SHP77 treated with DMSO at 0.1 percent for 48 hours (cell line): ENCODE results near the gene C17orf113.

ENCODE experiments used
- DNase-seq: peaks from one replicate; lab custom pipeline; 2025; lab: John Stamatoyannopoulos, UW

C17orf113 gene

DNA sequence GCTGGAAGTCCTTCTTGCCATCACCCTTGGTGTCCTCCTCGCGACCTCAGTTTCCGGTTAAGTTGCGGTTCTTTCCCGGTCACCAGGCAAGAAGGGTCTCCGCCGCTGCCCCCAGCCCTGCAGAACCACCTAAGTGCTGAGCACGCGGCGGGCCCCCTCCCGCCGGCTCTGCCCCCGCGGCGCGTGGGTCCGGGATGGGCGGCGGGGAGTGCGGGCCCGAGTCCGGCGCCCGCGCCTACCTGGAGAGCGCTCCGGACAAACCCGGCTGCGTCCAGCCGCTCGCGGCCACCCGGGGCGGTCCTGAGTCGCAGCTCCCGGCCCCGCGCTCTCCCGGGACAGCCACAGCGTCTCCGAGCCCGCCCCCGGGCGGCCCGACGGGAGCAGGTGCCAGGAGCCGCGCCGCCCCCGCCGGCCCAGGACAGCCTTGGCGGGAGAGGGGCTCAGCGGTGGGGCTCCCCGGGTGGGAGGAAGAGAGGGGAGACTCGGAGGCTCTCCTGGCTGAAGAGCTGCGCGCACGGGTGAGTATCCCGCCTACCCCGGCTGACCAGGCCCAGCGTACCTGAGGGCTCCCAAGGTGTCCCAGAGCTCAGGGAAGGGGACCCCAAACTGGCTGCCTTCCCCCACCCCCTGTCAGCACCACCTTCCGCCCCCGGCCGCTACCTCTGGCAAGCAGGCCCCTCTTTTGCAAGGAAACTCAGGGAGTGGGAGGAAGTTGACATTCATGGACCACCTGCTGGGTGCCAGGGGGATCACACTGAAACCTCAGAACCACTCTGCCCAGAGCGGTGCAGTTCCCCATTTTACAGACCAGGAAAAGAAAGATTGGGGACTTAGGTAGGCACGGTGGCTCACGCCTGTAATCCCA is 22.2 kb upstream of the C17orf113 start:
- no peak for DNase-seq

DNA sequence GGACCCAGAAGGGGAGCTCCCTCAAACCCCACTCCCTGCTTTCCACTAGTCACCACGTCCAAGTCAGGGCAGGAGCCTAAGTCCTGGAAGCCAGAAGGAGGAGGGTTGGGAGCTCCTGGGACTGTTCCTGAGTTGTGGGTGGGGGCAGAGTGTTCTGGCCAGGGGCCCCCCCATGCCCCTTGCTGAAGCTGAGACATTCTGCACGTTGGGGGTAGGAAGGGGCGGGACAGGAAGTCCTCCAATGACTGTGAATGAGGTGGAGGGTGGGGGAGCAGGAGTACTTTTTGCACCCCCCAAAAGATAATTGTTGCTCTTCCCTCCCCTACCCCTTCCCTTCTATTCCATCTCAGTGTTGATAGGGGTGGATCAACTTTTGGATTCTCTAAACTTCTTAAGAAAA is 21.4 kb upstream of the C17orf113 start:
- DNase-seq, result no peak

DNA sequence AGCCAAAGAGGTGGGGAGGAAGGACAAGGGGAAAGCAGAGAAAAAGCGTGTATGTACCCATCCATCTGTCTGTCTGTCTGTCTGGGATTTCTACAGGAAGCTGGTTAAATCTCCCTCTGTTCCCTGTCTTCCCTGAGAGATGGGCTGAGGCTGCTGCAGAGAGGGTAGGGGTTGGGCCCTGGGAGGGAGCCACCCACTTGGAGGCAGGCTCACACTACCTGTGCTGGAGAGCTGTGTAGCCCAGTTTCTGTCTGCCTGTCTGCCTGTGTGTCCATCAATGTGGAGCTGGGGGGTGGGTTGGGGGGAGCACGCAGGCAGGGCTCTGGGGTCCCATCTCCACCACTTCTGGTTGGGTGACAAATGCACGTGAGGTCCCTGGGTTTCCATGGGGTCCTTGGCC is 18.6 kb upstream of the C17orf113 start:
- DNase-seq, result no peak

DNA sequence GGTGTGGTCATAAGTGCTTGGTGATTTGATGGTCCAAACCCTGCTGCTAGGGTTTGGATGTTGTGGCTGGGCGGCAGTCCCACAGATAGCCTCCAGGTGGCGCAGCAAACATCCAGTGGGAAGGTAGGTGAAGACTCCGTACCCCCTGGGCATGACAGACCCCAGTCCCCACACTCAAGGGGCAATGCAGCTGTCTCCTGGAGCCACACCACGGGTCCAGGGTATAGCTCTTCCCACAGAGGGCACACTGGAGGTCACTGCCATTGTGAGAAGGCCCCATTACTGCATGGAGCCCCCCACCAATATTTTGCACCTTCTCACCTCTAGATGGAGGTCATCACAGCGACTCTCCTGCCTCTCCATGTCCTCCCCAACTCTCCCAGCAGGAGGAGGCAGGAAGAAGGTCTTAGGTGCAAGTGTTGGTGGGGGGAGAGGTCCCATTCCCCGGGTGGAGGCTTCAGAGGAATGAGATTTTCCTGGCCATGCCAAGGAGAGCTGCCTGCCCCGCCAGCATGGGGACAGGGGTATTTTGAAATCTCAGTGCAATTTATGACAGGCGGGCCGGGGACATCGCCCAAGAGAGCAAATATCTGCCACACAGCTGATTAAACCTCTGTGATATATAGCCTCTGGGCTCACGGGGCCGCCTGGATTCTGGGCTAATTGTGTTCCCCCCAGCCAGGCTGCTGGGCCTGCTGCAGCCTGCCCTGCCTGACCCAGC is 17.1 kb upstream of the C17orf113 start:
- DNase-seq, result peak; percentile 47

DNA sequence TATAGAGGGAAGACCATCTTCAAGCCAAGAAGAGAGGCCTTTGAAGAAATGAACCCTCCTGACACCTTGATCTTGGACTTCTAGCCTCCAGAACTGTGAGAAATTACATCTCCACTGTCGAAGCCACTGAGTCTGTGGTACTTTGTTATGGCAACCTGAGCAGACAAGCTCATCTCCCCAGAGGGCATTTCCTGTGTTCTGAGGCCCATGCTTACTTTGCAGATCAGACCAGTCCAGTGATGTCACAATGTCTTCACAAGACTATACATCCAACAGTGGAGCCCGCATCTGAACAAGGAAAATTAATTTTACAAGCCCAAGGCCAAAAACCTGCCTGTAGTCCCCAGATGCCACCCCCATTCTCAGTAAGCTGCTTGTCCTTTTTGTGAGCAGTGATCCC is 14.8 kb upstream of the C17orf113 start:
- no peak for DNase-seq

DNA sequence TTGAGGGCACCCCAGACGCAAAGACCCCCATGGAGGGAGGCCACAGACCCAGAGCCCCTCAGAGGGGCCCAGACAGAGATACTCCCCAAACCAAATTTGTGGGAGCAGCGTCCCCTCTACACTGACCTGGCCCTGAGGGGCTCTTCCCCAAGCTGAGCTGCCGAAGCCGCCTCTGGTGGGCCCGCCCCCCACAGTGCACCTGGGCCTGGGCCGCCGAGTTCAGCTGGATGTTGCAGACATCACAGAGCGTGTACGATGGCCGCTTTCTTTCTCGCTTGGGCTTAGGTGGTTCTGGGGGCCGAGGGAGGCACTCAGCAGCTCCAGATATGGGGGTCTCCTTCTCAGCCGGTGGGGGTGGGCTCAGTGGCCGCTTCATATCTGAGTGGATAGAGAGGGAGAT is 12.3 kb upstream of the C17orf113 start:
- no peak for DNase-seq

DNA sequence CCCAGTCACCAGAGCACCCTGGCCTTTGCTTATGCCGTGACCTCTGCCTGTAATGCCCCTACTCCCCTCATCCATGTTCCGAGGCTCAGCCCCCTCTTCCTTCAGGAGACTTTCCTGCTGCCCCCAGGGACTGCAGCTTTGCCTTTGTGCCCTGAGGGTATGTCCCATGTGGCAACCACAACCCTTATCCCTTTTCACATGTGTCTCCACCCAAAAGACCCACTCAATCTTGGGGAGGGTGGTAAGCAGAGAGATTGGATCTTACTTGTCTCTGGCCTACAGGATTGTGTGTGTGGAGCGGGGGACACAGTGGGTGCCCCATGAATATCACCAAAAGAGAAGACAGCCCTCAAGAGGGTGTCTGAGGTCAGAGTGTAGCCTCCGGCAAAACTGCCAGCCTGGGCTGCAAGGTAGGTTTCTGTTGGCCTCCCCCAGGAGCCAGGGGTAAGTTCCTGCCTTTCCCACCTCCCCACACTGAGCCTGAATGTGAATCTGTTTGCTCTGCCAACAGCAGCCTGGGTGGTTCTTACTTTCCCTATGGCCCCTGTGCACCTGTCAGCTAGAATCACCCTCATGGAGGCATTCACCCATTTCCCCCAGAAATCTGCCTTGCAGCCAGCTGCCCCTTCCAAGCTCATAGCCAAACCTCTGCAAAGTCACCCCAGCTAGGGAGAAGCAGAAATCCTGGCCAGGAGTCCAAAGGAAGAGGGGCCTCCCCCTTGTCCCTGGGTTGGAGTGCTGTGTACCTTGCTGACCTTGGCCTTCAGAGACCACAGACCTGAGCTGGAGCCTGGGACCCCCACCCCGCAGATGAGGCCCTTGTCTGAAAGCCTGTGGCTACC is 11.5 kb upstream of the C17orf113 start:
- no peak for DNase-seq

DNA sequence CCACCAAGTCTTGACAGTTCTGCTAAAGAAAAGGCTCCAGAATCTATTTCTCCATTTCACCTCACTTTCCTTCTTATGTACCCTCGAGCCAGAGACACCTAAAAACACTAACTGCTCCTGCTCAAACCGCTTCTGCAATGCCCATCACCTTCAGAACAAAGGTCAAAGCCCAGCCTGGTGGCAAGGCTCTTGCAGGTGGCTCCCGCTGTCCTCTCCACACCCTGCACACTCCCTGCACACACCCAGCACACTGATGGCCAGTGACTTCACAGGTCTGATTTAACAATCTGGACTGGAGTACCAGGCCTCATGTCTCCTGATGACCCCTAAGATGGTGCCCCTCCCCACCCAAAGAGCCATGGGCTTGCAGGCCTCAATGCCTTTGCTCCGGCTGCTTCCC is 9.8 kb upstream of the C17orf113 start:
- DNase-seq, result no peak

DNA sequence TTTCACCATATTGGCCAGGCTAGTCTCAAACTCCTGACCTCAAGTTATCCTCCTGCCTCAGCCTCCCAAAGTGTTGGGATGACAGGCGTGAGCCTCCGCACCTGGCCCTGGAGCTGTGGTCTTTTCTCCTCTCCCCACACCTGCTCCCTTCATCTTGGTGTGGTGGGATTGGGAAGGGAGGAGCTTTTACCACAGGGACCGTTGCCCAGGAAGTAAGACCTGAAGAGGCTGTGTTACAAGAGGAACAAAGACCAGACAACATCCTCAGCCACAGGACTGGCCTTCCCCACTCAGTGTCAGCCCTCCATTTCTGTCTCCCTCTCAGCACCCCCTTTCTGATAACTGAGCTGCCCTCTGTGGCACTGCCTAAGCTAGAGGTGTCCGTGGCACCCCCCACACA is 9.4 kb upstream of the C17orf113 start:
- DNase-seq, result no peak

DNA sequence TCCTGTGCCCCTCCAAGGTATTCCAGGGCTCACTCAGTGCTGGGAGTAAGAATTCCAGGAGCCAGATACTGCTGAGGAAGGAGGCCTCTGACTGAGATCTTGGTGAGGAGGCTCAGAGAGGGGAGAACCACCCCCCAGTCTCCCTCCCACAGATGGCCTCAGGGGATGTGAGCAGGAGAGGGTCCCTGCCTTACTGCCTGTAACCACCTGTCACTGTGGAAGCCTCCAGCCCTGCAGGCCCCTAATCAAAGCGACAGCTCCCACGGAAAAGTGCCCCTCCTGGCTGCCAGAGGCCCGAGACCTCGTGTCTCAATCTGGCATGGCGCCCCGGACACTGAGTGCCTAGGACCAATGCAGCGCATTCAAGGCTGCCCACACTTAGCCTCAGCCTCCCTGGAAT is 7.7 kb upstream of the C17orf113 start:
- DNase-seq, result no peak

DNA sequence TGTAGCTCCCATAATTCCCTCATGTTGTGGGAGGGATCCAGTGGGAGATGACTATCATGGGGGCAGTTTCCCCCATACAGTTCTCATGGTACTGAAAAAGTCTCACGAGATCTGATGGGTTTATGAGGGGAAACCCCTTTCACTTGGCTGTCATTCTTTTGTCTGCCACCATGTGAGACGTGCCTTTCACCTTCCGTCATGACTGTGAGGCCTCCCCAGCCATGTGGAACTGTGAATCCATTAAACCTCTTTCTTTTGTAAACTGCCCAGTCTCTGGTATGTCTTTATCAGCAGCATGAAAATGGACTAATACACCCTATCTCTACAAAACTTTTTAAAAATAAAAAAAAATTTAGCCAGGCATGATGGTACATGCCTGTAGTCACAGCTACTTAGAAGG is 6.2 kb upstream of the C17orf113 start:
- DNase-seq, result no peak

DNA sequence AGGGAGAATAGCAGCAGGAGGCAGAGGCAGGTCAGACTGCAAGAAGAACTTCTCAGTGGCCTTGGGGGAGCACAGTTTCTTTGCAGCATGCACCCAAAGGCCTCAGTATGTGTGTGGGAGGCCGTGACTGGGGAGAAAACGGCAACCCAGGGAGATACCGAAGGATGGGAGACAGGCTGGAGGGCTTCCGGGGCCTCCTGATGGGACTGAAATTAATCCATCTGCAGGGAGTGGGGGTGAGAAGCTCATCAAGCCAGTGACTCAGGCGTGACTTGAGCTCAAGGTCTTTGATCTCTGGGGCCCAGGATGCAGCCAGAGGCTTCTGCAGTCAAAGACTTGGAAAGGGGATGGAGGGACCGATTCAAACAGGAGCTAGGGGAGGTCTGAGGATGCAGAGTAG is 5.1 kb upstream of the C17orf113 start:
- DNase-seq, result no peak

DNA sequence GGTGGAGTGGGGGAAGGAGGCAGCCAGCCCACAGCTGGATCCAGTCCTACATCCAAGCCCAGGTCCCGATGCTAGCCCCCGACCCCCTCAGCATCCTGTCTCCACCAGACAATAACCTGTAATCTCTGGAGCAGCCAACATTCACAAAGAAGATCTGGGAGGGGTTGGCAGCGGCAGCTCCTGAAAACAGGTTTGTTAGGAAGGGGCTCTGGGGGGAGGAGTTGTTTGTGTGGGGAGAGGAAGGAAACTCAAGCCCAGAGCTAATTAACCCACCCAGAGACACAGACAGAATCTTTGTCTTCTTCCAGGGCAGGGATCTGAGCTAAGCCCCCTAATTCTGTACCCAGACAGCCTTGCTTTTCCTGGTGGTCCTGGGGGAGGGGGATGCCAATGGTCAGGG is 4.6 kb upstream of the C17orf113 start:
- no peak for DNase-seq

DNA sequence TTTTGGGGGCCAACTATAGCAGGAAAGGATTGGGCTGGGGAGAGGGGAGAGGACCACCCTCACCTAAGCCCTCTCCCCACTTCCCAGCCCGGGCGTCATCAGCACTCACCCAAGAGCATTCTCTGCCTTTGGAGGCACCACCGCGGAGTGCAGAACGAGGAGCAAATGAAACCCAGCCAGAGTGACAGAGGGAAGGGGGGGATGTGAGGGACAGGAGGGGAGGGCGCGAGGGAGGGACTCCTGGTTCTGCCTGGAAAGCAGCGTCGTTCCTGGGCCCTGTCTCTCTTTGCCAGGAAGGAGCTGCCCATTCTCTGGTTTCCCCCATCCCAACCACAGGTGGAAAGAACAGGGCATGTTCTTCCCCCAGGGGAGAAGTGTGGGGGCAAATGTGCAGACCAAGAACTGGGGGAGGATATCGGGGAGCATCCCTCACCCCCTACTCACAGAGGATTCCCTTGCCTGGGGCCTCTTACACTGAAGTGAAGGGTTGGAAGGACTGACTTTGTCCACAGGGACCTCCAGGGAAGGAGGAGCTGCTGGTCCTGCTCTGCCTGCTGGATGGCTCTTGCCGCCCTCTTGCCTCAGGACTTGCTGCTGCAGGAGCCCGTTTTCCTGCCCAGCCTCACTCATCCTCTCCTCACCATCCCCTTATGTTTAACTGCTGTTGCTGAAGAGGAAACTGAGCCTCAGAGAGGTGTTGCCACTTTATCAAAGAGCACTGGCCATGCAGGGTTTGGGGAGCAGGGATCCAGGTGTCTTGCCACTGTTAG is 3.5 kb upstream of the C17orf113 start:
- no peak for DNase-seq

DNA sequence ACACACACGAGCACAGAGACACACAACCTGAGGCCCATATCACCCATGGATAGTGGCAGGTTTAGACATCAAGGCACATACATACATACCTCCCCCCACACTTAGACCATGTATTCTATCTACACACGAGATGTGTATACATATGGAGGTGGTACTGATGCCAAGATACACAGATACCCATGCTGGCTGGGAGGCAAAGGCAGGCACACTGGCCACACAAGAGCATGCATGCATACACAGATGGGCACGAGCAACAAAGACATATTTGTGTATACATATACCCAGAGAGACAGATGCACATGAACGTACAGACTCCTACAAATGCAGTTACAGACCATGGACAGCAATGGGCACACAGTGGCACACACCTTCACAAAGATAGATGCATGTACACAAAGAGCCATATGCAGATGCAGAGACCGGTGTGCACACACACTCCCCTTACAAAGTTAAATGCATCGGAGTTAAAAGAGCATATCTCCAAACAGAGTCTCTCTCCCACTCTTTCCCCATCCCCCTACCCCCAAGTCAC is 2.0 kb upstream of the C17orf113 start:
- DNase-seq, result no peak

DNA sequence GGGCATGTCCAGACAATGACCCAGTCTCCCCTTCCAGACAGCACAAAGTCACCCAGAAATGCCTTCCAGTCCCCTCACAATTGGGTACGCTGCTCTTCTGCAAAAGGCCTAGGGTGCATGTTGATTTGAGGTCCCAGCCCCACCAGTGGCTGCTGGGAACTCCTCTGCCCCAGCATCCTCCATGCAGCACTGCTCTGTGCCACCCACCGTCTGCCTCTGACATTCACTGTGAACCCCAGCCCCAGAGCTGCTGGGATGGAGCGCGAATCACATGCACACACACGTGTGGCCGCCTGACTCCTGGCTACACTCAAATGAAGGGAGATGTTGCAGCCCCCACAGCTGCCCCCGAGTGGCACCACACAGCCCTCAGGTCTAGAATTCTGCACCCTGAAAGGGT is 1.2 kb upstream of the C17orf113 start:
- DNase-seq, result no peak

DNA sequence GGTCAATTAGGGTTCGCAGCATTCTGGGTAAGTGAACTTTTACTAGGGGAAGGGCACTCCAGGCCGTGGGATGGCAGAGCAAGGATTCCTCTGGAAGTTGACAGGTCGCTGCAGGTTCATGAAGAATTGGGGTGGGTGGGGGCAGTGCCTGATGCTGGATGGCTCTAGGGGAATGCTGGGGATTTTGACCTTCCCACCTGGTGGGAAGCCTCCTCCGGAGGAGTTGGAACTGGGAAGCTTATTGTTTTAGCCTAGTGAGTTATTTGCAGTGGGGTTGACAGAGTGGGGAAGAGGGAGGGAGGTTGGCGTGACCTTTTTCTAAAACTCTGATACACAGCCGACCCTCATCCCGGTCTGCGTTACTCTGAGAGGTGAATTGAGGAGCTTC is 606 bp upstream of the C17orf113 start:
- DNase-seq, result no peak

DNA sequence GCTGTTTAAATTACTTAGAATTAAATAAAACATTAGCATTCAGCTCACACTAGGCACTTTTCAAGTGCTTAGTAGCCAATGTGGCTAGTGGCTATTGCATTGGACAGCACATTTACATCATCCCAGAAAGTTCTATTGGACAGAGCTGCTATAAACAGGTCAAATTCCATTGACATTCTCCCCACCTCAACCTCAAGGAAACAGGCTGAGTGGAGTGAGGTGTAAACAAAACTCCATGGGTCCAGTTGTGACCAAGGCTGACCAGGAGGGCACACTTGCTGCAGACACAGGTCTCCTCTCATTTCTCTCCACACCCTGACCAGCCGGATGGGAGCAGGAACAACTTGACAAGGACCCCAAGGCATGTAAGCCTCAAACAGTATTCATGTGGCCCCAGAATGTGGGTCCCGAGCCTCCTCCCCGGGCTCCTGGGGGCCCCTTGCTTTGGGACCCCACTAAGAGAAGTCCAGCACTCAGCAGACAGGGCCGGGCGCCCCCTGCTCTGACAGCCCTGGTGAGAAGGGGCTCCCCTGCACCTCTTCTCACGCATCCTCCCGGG is 488 bp downstream of the C17orf113 start:
- no peak for DNase-seq

DNA sequence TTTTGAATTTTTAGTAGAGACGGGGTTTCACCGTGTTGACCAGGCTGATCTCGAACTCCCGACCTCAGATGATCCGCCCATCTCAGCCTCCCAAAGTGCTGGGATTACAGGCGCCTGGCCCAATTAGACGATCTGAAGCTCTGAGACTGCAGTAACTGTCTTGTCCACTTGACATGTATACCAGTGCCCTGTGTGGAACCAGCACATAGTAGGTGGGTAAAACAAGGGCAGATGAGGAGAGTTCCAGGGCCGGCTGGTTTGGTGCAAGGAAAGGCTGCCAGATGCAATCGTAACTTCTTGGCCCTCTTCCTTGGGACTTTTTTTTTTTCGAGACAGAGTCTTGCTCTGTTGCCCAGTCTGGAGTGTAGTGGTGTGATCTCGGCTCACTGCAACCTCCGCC is 3.1 kb downstream of the C17orf113 start:
- DNase-seq, result no peak

DNA sequence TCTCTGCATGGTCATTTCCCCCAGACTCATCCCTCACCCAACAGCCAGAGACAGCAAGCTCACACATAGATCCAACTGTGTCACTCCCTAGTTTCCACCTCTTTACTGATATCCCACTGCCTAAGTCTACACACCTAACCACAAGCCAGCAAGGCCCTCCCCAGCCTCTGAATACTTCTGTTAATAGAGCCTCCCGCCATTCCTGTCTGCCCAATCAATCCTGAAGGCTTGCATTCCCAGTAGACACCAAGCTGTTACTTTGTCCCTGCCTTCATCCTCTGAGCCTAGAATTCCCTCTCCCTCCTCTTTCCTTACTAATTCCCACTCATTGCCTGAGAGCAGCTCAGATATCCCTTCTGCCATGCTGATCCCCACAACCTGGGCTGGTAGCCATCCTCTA is 4.7 kb downstream of the C17orf113 start:
- no peak for DNase-seq

DNA sequence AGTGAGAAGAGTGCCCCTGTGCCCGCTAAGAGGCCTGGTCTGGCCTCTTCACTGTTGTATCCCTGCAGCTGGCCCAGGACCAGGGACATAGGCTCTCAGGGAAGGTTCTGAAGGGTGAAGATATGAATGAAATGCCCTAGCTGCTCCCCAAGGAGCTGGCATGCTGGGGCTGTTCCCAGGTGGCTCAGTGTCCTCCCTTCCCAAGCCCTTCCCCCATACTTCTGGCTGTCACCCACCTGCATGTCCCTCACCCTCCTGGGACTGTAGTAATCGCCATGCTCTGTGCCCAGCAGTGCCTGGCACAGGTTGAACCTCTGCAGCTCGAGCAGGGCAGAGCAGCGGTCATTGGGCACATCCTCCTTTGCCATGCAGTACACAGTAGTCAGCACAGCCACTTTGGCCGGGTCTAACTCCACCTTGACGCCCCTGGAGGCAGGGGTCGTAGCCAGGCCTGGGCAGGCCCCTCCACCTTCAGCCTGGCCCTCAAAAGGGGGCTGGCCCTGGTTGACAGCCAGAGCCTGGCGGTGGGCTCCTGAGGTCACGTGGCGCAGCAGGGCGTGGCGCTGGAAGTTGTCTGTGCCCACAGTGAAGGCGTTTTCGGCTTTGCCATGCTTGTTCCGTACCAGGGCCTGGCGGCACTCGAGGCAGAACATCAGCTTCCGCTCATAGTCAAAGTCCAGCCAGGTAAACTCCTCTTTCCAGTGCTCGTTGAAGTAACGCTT is 7.6 kb downstream of the C17orf113 start:
- no peak for DNase-seq
